Measurements from ENCODE around the gene SIPA1L3.

DNA sequence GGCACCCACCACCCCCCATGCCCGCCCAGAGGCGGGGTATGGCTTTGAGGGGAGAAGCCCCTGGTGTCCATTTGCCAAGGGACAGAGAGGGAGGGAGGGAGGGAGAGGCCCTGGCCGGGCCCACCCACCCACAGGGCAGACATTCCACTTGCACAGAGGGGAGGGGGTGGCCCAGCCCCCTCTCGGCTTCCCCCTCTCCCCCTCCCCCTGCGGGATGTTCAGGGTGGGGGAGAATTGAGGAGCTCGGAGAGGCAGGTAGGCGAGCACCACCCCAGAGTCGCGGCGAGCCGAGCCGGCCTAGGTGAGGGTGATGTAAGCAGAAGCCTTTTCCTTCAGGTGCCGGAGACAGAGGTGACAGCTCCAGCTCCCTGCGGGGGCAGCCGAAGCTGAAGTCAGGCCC, 304.8 kb downstream of the SIPA1L3 start:
- TF ChIP-seq, protein P1, sequence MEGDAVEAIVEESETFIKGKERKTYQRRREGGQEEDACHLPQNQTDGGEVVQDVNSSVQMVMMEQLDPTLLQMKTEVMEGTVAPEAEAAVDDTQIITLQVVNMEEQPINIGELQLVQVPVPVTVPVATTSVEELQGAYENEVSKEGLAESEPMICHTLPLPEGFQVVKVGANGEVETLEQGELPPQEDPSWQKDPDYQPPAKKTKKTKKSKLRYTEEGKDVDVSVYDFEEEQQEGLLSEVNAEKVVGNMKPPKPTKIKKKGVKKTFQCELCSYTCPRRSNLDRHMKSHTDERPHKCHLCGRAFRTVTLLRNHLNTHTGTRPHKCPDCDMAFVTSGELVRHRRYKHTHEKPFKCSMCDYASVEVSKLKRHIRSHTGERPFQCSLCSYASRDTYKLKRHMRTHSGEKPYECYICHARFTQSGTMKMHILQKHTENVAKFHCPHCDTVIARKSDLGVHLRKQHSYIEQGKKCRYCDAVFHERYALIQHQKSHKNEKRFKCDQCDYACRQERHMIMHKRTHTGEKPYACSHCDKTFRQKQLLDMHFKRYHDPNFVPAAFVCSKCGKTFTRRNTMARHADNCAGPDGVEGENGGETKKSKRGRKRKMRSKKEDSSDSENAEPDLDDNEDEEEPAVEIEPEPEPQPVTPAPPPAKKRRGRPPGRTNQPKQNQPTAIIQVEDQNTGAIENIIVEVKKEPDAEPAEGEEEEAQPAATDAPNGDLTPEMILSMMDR (IDR thresholded peaks at IDR 0.05; ENCODE audit: low read depth, low read length): no peak
- TF ChIP-seq EZH2phosphoT487 (IDR thresholded peaks at IDR 0.05; ENCODE audit: low read depth): no peak

All from OCI-LY3 (cell line).